H9 (cell line): ENCODE data around the gene SLC2A9. TPM values are rescaled to one million over a fixed set of nuclear protein-coding genes. Genes with fewer than 3 reads are reported as not detected.

ENCODE experiments used
- DNase-seq: peaks from one replicate; pipeline ENCODE4 v3.0.0-alpha.2; 2017
- H2AFZ ChIP-seq: one replicate; pipeline ENCODE4 v1.6.1; 2013; ENCODE audit warnings: mild to moderate bottlenecking, low read length, control low read depth, moderate library complexity
- H2AK5ac ChIP-seq: 2 replicates; pipeline ENCODE4 v1.6.1; 2013; ENCODE audit warnings: low read length, control low read depth, mixed read lengths; ENCODE audit not compliant: insufficient read length
- H2BK120ac ChIP-seq: one replicate; pipeline ENCODE4 v1.6.1; 2013; ENCODE audit warnings: low read depth, mild to moderate bottlenecking, low read length, control low read depth, inconsistent platforms; ENCODE audit not compliant: poor library complexity, severe bottlenecking
- H2BK12ac ChIP-seq: 2 replicates; pipeline ENCODE4 v1.6.1; 2013; ENCODE audit warnings: low read length, control low read depth, mixed read lengths, low read depth; ENCODE audit not compliant: insufficient read length
- H2BK15ac ChIP-seq: 2 replicates; pipeline ENCODE4 v1.6.1; 2013; ENCODE audit warnings: low read depth, low read length, control low read depth
- H2BK20ac ChIP-seq: one replicate; pipeline ENCODE4 v1.6.1; 2013; ENCODE audit warnings: low read depth, mild to moderate bottlenecking, low read length, control low read depth, inconsistent platforms; ENCODE audit not compliant: poor library complexity, severe bottlenecking
- H2BK5ac ChIP-seq: 2 replicates; pipeline ENCODE4 v1.6.1; 2013; ENCODE audit warnings: low read length, control low read depth, mixed read lengths; ENCODE audit not compliant: insufficient read length
- H3K14ac ChIP-seq: 2 replicates; pipeline ENCODE4 v1.6.1; 2013; ENCODE audit warnings: low read length, control low read depth; ENCODE audit not compliant: insufficient read depth
- H3K18ac ChIP-seq: 2 replicates; pipeline ENCODE4 v1.6.1; 2013; ENCODE audit warnings: low read depth, mild to moderate bottlenecking, mixed read lengths, low read length, control low read depth; ENCODE audit not compliant: insufficient read length
- H3K23ac ChIP-seq: 2 replicates; pipeline ENCODE4 v1.6.1; 2013; ENCODE audit warnings: low read length, control low read depth, mixed read lengths, low read depth; ENCODE audit not compliant: insufficient read length
- H3K23me2 ChIP-seq: 2 replicates; pipeline ENCODE4 v1.6.1; 2013; ENCODE audit warnings: low read depth, mild to moderate bottlenecking, mixed read lengths, low read length, control low read depth; ENCODE audit not compliant: insufficient read length, poor library complexity, severe bottlenecking
- H3K27ac ChIP-seq: 2 replicates; pipeline ENCODE4 v1.5.1; 2013; ENCODE audit warnings: low read length, control low read depth, mixed read lengths, low read depth; ENCODE audit not compliant: insufficient read length
- H3K27me3 ChIP-seq: 2 replicates; pipeline ENCODE4 v1.6.1; 2013; ENCODE audit warnings: low read length, control low read depth, inconsistent platforms; ENCODE audit not compliant: insufficient read depth
- H3K4ac ChIP-seq: 2 replicates; pipeline ENCODE4 v1.6.1; 2013; ENCODE audit warnings: low read depth, mild to moderate bottlenecking, control low read depth, inconsistent platforms, low read length, moderate library complexity
- H3K4me1 ChIP-seq: 2 replicates; pipeline ENCODE4 v1.6.1; 2013; ENCODE audit warnings: low read length, control low read depth, inconsistent platforms; ENCODE audit not compliant: insufficient read depth
- H3K4me2 ChIP-seq: 2 replicates; pipeline ENCODE4 v1.6.1; 2013; ENCODE audit warnings: low read length, control low read depth, mixed read lengths; ENCODE audit not compliant: insufficient read length, insufficient read depth
- H3K56ac ChIP-seq: 2 replicates; pipeline ENCODE4 v1.6.1; 2013; ENCODE audit warnings: low read depth, mild to moderate bottlenecking, mixed read lengths, low read length, control low read depth; ENCODE audit not compliant: insufficient read length
- H3K79me1 ChIP-seq: 2 replicates; pipeline ENCODE4 v1.6.1; 2013; ENCODE audit warnings: low read depth, mild to moderate bottlenecking, moderate library complexity, low read length, control low read depth, inconsistent platforms; ENCODE audit not compliant: insufficient read depth, poor library complexity, severe bottlenecking
- H3K79me2 ChIP-seq: 2 replicates; pipeline ENCODE4 v1.6.1; 2013; ENCODE audit warnings: low read length, control low read depth, inconsistent platforms; ENCODE audit not compliant: insufficient read depth
- H3K9ac ChIP-seq: 2 replicates; pipeline ENCODE4 v1.6.1; 2013; ENCODE audit warnings: low read length, control low read depth, mixed read lengths; ENCODE audit not compliant: insufficient read length; ENCODE audit errors: extremely low read depth
- H3K9me3 ChIP-seq: one replicate; pipeline ENCODE4 v1.6.1; 2013; ENCODE audit warnings: low read depth, low read length, inconsistent platforms; ENCODE audit not compliant: control insufficient read depth
- H3T11ph ChIP-seq: one replicate; pipeline ENCODE4 v1.6.1; 2013; ENCODE audit warnings: mild to moderate bottlenecking, low read length, control low read depth, inconsistent platforms
- H4K20me1 ChIP-seq: one replicate; pipeline ENCODE4 v1.6.1; 2013; ENCODE audit not compliant: control insufficient read depth, insufficient read length, insufficient read depth
- H4K5ac ChIP-seq: 2 replicates; pipeline ENCODE4 v1.6.1; 2013; ENCODE audit warnings: low read depth, mild to moderate bottlenecking, mixed read lengths, low read length, control low read depth; ENCODE audit not compliant: insufficient read length
- H4K8ac ChIP-seq: replicated peaks from 2 replicates; pipeline ENCODE4 v1.6.1; 2013; ENCODE audit warnings: low read length, control low read depth, mixed read lengths, low read depth; ENCODE audit not compliant: insufficient read length
- H4K91ac ChIP-seq: 2 replicates; pipeline ENCODE4 v1.6.1; 2013; ENCODE audit warnings: low read depth, mild to moderate bottlenecking, moderate library complexity, mixed read lengths, low read length, control low read depth; ENCODE audit not compliant: insufficient read length
- H3K27ac Mint-ChIP-seq, 3 experiments: 2 replicates in 2 of 3; 3 replicates in 1 of 3; pipeline ENCODE4 v1.8.0; 2020 to 2021; ENCODE audit warnings: mixed read lengths in 3 of 3, mild to moderate bottlenecking in 1 of 3, moderate library complexity in 1 of 3
- H3K27me3 Mint-ChIP-seq: 2 replicates; pipeline ENCODE4 v1.8.0; 2021; ENCODE audit warnings: low read depth, mild to moderate bottlenecking, moderate library complexity, mixed read lengths
- H3K36me3 Mint-ChIP-seq, 3 experiments: 2 replicates in 2 of 3; 3 replicates in 1 of 3; pipeline ENCODE4 v1.8.0; 2020 to 2021; ENCODE audit warnings: low read depth in 3 of 3, mixed read lengths in 3 of 3; ENCODE audit not compliant: insufficient read depth in 1 of 3
- H3K4me1 Mint-ChIP-seq, 2 experiments: 2 replicates each; pipeline ENCODE4 v1.8.0; 2020; ENCODE audit warnings: mixed read lengths in 2 of 2
- H3K4me3 Mint-ChIP-seq, 2 experiments: 2 replicates in 1 of 2; 3 replicates in 1 of 2; pipeline ENCODE4 v1.8.0; 2020 to 2021; ENCODE audit warnings: mild to moderate bottlenecking in 2 of 2, mixed read lengths in 2 of 2, moderate library complexity in 1 of 2
- H3K9me3 Mint-ChIP-seq, 2 experiments: 2 replicates in 1 of 2; 3 replicates in 1 of 2; pipeline ENCODE4 v1.8.0; 2020; ENCODE audit warnings: mild to moderate bottlenecking in 2 of 2, mixed read lengths in 2 of 2, moderate library complexity in 1 of 2
- WGBS: extraction: QIAGEN DNeasy Blood & Tissue Kit; methylation state at CpG from one replicate; pipeline ENCODE4 v1.1.7; 2013; ENCODE audit warnings: missing lambda C conversion rate, low lambda C conversion rate, mixed read lengths; ENCODE audit not compliant: insufficient read length; ENCODE audit errors: extremely low coverage; 5-methylcytosine and 5-hydroxymethylcytosine counted together
- total RNA-seq: library from RNA; stranded (reverse); gene quantifications from 2 replicates; pipeline ENCODE4 v1.2.1, GENCODE V29; 2021
- TF ChIP-seq, protein P1 (sequence below): fragments of 200-600 bp; sonication (generic); conservative IDR thresholded peaks from 3 replicates; pipeline ENCODE4 v1.8.0; 2021; ENCODE audit warnings: antibody characterized with exemption, mild to moderate bottlenecking

Gene SLC2A9
- total RNA-seq, 1 experiment from 2014 or later: 0.79 TPM

DNA sequence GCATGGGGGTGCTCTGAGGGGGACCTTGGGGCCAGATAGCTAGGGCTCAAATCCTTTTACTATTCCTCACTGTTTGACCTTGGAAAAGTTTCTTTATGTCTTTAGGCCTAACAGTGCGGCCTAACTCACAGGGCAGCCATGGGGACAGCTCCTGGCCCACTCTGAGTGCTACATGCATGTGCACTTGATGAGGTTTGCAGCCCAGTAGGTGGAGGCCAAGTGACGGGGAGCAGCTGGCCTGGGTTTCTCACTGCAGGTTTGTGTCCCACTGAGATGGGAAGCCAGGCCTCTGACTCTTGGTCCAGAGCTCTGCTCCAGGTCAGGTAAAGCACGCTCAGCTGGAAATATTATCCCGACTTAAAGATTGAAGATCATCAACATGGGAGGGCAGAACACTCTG, 102.8 kb downstream of the SLC2A9 start:
- no peak overlapping the region for H2AK5ac ChIP-seq
- TF ChIP-seq, protein P1, sequence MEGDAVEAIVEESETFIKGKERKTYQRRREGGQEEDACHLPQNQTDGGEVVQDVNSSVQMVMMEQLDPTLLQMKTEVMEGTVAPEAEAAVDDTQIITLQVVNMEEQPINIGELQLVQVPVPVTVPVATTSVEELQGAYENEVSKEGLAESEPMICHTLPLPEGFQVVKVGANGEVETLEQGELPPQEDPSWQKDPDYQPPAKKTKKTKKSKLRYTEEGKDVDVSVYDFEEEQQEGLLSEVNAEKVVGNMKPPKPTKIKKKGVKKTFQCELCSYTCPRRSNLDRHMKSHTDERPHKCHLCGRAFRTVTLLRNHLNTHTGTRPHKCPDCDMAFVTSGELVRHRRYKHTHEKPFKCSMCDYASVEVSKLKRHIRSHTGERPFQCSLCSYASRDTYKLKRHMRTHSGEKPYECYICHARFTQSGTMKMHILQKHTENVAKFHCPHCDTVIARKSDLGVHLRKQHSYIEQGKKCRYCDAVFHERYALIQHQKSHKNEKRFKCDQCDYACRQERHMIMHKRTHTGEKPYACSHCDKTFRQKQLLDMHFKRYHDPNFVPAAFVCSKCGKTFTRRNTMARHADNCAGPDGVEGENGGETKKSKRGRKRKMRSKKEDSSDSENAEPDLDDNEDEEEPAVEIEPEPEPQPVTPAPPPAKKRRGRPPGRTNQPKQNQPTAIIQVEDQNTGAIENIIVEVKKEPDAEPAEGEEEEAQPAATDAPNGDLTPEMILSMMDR: no peak
- H3K4me1 ChIP-seq: peaks cover 8% of the 10 kb centered on the region
- H3K27ac ChIP-seq: no peak overlapping the region
- no peak overlapping the region for H2BK12ac ChIP-seq
- DNase-seq: no peak
- H3K79me2 ChIP-seq: no peaks in the 10 kb centered on the region
- Mint-ChIP-seq H3K27me3 (peaks cover 7% of the 10 kb centered on the region), H3K27ac (no peak overlapping the region), H3K36me3 (peaks cover 0 to 5% (median 0%) of the 10 kb centered on the region in 3 experiments; a peak in 2 of 7 replicates), H3K4me1 (peaks cover 18 to 29% of the 10 kb centered on the region in 2 experiments), H3K9me3 (peaks cover 0 to 5% of the 10 kb centered on the region in 2 experiments; a peak in 3 of 5 replicates), H3K4me3 (no peak overlapping the region)
- no peak overlapping the region for H2BK20ac ChIP-seq
- no peak overlapping the region for H2BK15ac ChIP-seq
- no peaks in the 10 kb centered on the region for H3K9me3 ChIP-seq
- H3K4ac ChIP-seq: no peak overlapping the region
- H4K5ac ChIP-seq: no peak overlapping the region
- no peak overlapping the region for H3K18ac ChIP-seq
- H3K27me3 ChIP-seq: no peaks in the 10 kb centered on the region
- H2AFZ ChIP-seq: no peak overlapping the region
- H3K4me2 ChIP-seq: no peak overlapping the region
- H2BK120ac ChIP-seq: no peak overlapping the region
- H3T11ph ChIP-seq: no peak overlapping the region
- no peak overlapping the region for H4K91ac ChIP-seq
- H3K23me2 ChIP-seq: no peaks in the 10 kb centered on the region
- no peak overlapping the region for H3K23ac ChIP-seq
- H3K9ac ChIP-seq: no peak overlapping the region
- H4K20me1 ChIP-seq: no peaks in the 10 kb centered on the region
- no peak overlapping the region; the same call in 1 of the 2 replicates for H3K14ac ChIP-seq
- whole genome bisulfite sequencing: no CpG with 5 or more reads among the region's 4 CpGs
- no peak overlapping the region for H2BK5ac ChIP-seq
- no peaks in the 10 kb centered on the region for H3K79me1 ChIP-seq
- H4K8ac ChIP-seq: no peak overlapping the region
- no peak overlapping the region for H3K56ac ChIP-seq
